Adipose tissue (tissue), 3 donors: Measurements from ENCODE around the gene WHRN. TPM values are rescaled to one million over a fixed set of nuclear protein-coding genes. Genes with fewer than 3 reads are reported as not detected.

Source experiments
- H3K27ac ChIP-seq: one replicate; pipeline ENCODE4 v1.5.1; 2013; ENCODE audit warnings: low read depth, low read length
- WGBS, 3 donors: extraction: QIAGEN DNeasy Blood & Tissue Kit; methylation state at CpG; one replicate each; pipeline ENCODE4 v1.1.7; 2013; 5-methylcytosine and 5-hydroxymethylcytosine counted together
- polyA plus RNA-seq, 3 donors: library from polyadenylated mRNA; stranded (reverse); fragments of 200-250 nt; gene quantifications; one replicate each; pipeline ENCODE4 v1.2.3, GENCODE V29; 2013
- donor health status: healthy with polysubstance abuse.
- donor health status: Bipolar disorder and iron deficiency.
- donor health status: healthy.

WHRN gene
- polyA plus RNA-seq, 3 donors, result 2.6 to 8.5 (median 7.0) TPM

DNA sequence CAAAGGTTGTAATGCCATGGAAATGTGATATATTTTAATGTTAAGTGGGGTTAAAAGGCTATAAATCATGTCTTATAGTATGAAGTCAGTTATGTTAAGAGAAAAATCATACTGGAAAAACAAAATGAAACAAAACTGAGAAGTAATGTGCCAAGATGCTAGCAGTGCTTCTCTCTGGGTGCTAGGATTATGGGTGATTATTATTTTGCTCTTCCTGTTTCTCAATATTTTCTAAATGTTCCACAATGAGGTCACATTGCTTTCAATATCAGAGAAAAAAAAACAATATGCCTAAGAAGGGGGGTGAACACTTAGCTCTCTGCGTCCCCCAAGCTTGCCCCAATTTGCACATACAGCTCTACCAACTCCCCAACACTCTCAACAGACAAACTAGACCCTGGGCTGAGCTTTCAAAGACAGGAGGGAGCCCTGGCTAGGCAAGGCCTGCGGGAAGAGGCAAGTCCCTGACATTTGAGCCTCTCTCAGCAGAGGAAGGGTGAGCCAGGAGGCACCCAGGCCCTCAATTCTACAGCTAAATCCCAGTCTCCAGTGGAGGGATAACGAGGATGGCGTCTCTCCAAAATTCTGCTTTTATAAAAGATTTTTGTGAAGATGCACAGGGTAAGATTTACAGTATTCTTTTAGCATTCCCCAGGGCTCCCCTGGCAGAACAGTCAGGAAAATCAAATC, 24.4 kb downstream of the WHRN start:
- H3K27ac ChIP-seq, result no peak overlapping the region
- 76 to 87% (median 78%) methylated on average over 4 of the region's 4 CpGs for WGBS, 3 donors

DNA sequence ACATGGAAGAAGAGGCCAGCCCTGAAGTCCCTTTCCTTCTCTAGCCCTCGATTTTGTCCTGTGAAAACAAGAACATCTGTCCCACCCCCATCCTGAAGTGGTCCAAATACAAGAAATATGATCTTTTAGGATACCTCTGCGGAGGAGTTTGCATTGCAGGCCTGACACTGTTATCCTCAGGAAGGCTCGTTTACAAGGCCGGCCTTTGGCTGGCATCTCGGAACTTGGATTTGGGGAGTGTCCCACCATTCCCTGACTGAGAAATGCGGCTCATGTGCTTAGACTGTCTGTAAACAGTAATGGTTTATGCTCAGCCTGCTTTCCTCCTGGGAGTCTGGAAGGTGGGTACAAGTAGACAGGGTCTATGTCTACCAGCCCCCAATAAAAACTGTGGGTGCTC, 26.4 kb downstream of the WHRN start:
- WGBS, 3 donors, result 72 to 86% (median 80%) methylated on average over 6 of the region's 6 CpGs
- no peak overlapping the region for H3K27ac ChIP-seq

DNA sequence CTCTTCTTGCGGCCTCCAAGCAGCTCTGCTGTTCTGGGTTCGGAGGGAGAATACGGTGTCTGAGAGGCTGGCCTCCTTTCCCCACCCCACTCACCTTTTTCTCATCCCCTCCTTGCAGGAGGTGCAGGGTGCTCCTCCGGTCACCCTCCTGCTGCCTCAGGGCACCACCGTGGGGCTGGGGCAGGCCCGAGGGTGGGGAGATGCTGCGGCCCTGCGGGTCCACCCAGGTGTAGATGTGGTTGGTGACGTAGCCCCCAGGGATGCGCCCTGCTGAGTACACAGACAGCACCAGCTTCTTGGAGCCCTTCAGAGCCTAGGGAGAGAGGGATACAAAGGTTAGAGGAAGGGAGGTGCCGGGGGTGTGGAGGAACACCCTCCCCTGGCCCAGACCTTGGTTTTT, 26.8 kb downstream of the WHRN start:
- 91 to 93% (median 93%) methylated on average over 11 of the region's 11 CpGs for WGBS, 3 donors
- no peak overlapping the region for H3K27ac ChIP-seq

- no peak overlapping the region for H3K27ac ChIP-seq
- 78 to 89% (median 85%) methylated on average over 3 of the region's 3 CpGs for WGBS, 3 donors
Measured at GRCh38 chr9:114477642-114478041, 27.6 kb downstream of the WHRN start.

- WGBS, 3 donors, result 27 to 88% (median 84%) methylated on average over 9 of the region's 9 CpGs
- no peak overlapping the region for H3K27ac ChIP-seq
Measured at GRCh38 chr9:114476891-114477469, 28.3 kb downstream of the WHRN start.

DNA sequence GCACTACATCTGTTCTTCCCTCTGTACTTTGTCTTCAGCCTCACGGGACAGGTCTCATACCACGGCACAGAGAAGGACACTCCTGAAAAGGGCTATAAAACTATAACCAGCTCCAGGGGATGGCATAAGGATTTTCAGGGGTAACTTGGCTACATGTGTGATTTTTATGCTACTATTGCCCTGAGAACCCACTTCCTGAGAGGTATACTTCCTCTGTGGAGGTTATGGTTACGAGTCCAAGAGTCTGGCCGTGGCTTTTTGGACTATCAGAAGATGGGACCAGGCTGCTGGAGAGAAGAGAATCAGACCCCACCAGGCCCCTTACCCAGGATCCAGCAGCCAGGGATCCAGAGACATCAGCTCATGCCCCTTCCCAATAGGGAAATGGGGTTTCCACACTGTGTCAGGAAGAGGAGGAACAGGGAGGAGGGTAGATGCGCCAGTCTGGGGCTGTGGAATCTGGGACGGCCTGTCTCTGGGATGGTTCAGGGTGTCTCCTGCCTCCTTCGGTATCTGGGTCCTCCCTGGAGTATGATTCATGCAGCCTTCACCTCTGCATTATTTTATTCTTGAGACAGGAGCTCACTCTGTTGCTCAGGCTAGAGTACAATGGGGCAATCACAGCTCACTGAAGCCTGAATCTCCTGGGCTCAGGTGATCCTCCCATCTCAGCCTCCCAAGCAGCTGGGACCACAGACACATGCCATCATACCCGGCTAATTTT, 29.7 kb downstream of the WHRN start:
- 43 to 67% (median 44%) methylated on average over 8 of the region's 8 CpGs for WGBS, 3 donors
- H3K27ac ChIP-seq, result no peak overlapping the region

DNA sequence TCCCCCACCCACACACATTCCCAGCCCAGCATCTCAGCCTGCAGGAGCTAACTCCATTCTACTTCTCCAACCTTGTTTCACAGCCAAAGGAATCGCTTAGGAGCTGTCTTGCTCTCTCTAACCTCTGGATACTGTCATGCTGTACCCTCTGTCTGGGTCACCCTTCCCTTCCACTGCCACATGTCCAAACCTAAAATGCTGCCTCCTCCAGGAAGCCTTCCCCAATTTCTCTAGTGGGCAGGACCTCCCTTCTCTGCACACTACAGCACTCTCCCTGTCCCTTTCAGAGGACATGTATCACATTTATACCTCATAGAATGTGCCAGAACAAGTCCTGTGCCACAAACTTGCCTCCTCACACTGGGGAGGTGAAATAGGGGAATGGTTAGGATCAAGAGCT, 30.8 kb downstream of the WHRN start:
- 89 to 96% (median 94%) methylated on average over 1 of the region's 1 CpG for WGBS, 3 donors

DNA sequence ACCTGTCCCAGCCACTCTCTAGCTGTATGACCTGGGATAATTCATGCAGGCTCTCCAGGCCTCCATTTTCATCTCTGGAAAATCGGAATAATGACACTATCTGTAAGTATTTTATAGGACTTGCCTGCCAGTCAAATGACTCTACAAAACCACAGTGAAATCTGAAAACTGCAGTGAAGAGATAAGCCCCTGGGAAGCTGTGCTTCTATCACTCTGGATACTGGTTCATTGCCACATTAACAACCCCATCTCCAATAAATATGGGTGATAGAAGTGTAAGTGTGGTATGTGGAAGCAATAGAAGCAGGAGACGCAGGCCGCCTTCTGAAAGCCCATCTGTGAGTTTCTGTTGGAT, 31.8 kb downstream of the WHRN start:
- no peak overlapping the region for H3K27ac ChIP-seq
- 89 to 93% (median 92%) methylated on average over 3 of the region's 3 CpGs for WGBS, 3 donors

More for the DNA sequence above, 30.8 kb downstream of the WHRN start:
- no peak overlapping the region for H3K27ac ChIP-seq

GRCh38 chr9:114472765-114473446, 32.4 kb downstream of the WHRN start:
- 79 to 82% (median 81%) methylated on average over 12 of the region's 12 CpGs for WGBS, 3 donors
- H3K27ac ChIP-seq, result no peak overlapping the region

DNA sequence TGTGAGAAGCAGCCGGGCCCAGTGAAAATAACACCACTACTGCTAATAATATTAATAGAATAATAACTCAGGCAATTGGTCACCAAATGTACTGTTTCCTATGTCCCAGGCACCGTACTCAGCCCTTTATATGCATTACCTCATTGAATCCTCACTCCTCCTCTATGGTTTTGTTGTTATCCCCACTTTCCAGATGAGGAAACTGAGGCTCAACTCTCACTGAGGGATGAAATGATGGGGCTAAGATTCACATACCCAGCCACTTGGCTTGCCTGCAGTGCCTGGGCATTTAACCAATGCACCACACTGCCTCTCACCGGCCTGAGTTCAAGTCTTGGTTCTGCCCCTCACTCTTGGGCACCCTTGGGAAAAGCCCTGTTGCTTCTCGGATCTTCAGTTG, 34.1 kb downstream of the WHRN start:
- H3K27ac ChIP-seq, result no peak overlapping the region
- WGBS, 3 donors, result 82 to 97% (median 86%) methylated on average over 4 of the region's 4 CpGs

DNA sequence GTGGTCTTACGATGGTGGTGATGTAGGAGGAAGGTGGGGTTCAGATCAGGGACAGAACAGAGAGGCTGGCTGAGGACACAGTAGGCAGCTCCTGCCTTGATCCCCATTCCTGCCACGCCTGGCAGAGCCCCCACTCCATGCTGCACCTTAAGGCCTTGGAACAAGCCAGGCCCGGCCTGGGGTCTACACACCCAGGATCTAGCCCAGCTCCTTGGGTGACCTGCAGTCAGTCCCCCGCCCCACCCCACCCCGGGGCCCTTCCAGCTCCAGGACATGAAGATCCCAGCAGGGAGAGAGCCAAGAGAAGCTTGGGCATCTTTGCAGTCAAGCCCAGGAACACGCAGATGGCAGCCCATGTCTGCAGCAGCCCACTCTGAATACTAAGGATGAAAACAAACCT, 34.7 kb downstream of the WHRN start:
- no peak overlapping the region for H3K27ac ChIP-seq
- 90 to 93% (median 91%) methylated on average over 6 of the region's 6 CpGs for WGBS, 3 donors

DNA sequence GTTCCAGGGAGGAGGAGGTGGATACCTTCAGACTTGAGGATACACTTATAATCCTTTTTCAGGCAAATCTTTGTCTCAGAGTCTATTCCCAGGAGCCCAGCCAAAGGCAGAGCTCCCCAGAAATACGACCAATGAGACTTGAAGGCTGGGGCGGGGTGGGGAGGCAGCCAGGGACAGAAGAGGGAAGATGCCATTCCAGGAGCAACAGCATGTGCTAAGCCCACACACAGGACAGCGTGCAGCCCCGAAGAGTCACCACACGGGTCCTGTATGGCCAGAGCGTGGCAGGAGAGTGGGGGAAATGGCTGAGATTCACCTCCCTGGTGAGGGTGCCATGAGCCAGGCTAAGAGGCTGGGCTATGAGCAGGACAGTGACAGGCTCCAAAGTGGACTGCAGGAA, 35.2 kb downstream of the WHRN start:
- H3K27ac ChIP-seq, result no peak overlapping the region
- WGBS, 3 donors, result 88 to 100% (median 93%) methylated on average over 6 of the region's 6 CpGs

DNA sequence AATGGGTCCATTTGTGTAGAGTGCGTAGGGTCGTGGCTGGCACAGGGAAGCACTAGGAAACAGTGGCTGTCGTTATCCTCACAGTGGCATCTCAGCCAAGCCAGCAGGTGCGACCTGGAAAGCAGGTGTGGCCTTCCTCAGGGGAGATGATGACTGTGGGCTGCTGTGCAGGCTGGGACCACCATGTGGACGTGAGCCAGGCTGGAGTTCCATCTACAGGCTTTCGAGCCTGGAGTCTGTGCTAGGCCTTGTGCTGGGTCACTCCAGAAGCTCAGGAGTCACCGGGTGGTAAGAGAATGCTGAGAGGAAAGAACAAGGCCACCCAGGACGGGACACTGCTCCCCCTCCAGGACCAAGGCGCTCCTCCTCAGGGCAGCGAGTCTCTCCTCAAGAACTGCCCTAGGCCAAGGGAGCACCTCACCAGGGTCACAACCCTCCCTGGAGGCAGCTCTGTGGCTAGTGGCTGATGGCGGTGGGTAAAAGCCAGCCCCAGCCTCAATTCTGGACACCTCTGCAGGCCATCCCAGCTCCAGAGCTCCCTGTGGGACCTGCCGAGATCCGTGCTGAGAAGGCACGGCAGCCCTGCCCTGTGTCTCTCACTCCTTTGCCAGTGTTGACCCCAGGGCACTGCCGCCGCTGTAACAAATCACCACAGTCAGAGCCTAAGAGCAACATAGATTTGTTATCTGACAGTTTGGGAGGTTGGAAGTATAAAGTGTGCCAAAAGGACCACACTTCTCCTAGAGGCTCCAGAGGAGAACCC, 36.0 kb downstream of the WHRN start:
- 92 to 95% (median 92%) methylated on average over 16 of the region's 16 CpGs for WGBS, 3 donors
- no peak overlapping the region for H3K27ac ChIP-seq

GRCh38 chr9:114467910-114468309, 37.4 kb downstream of the WHRN start:
- no peak overlapping the region for H3K27ac ChIP-seq
- 83 to 93% (median 92%) methylated on average over 2 of the region's 2 CpGs for WGBS, 3 donors

- 90 to 96% (median 92%) methylated on average over 19 of the region's 19 CpGs for WGBS, 3 donors
- no peak overlapping the region for H3K27ac ChIP-seq
Measured at GRCh38 chr9:114467226-114467750, 38.0 kb downstream of the WHRN start.

DNA sequence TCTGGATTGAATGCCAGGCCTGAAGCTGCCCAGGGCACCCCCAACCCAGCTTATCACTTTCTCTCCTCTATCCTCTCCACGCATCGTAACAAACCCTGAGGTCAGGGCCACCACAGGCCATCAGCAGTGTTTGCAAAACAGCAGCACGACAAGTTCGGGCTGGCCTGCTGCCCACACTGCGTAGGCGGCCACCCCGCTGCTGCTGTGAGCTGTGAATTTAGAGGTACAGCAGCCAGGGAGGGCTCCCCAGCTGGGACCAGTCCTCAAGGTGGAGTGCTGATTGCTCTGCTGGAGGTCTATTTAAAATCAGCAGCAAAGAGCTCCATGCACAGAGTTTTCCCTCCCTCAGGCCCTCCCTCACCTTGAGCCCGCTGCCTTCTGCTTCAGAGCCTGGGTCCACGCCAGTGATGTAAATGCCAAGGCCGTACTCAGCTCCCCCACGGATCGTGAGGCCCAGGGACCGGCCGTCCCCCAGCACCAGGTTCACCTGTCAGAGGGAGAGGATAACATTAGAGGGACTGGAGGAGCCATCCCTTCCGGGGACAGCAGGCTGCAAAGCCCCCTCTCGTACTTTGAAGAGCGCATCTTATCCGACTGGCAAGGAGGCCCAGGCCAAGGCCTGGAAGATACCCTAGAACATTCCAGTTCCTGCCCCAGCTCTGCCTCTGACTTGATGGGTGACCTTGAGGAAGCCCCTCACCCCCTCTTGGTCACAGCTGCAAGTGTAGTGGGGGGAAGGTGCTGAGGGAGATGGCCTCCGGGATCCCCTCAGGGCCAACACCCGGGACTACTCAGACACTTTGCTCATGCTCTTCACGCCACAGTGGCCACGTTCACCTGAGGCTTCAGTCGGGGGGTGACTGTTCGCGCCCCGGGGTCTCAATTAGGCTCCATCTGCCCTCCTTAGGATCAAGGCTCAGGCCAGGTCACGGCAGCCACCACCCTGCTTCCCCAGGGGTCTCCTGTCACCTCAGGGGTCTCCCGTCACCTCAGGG, 39.1 kb downstream of the WHRN start:
- H3K27ac ChIP-seq, result no peak overlapping the region
- 70 to 87% (median 81%) methylated on average over 28 of the region's 28 CpGs for WGBS, 3 donors

GRCh38 chr9:114465417-114465816, 39.9 kb downstream of the WHRN start:
- H3K27ac ChIP-seq, result no peak overlapping the region
- WGBS, 3 donors, result 93 to 97% (median 96%) methylated on average over 4 of the region's 4 CpGs
